Aorta (tissue), 5 donors: ENCODE data around the gene ASAP2. TPM values are rescaled to one million over a fixed set of nuclear protein-coding genes. Genes with fewer than 3 reads are reported as not detected.

Experiments used
- ATAC-seq: fragments of 200-7000 bp; cut with Tn5 transposase; one replicate; pipeline ENCODE4 v1.9.1; 2022; ENCODE audit warnings: moderate library complexity; ENCODE audit not compliant: low FRiP score
- DNase-seq, 2 donors: peaks; one replicate each; pipeline ENCODE4 v3.0.0-alpha.2; 2020
- H3K27ac ChIP-seq, 2 donors: one replicate each; pipeline ENCODE4 v1.5.1; 2013; ENCODE audit warnings: low read length in 2 of 2, mild to moderate bottlenecking in 2 of 2, moderate library complexity in 2 of 2, control low read depth in 1 of 2, inconsistent platforms in 1 of 2, low read depth in 1 of 2
- H3K27me3 ChIP-seq, 2 donors: one replicate each; pipeline ENCODE4 v1.6.1; 2013; ENCODE audit warnings: control low read depth in 1 of 2, low read length in 1 of 2, mild to moderate bottlenecking in 1 of 2, moderate library complexity in 1 of 2; ENCODE audit not compliant: insufficient read depth in 2 of 2, control insufficient read depth in 1 of 2
- H3K36me3 ChIP-seq, 2 donors: one replicate each; pipeline ENCODE4 v1.6.1; 2013; ENCODE audit warnings: control low read depth in 1 of 2, low read length in 1 of 2, mild to moderate bottlenecking in 1 of 2; ENCODE audit not compliant: insufficient read depth in 2 of 2, control insufficient read depth in 1 of 2
- H3K4me1 ChIP-seq, 2 donors: one replicate each; pipeline ENCODE4 v1.6.1; 2013; ENCODE audit warnings: low read length in 2 of 2, control low read depth in 1 of 2, mild to moderate bottlenecking in 1 of 2, moderate library complexity in 1 of 2; ENCODE audit not compliant: insufficient read depth in 2 of 2, control insufficient read depth in 1 of 2
- H3K4me3 ChIP-seq, 2 donors: one replicate each; pipeline ENCODE4 v1.5.1; 2013; ENCODE audit warnings: low read length in 2 of 2, control low read depth in 1 of 2, mild to moderate bottlenecking in 1 of 2
- H3K9me3 ChIP-seq: one replicate; pipeline ENCODE4 v1.6.1; 2013; ENCODE audit warnings: mild to moderate bottlenecking, low read length; ENCODE audit not compliant: control insufficient read depth
- WGBS, 2 donors: extraction: QIAGEN DNeasy Blood & Tissue Kit; methylation state at CpG; one replicate each; pipeline ENCODE4 v1.1.7; 2013; 5-methylcytosine and 5-hydroxymethylcytosine counted together
- intact Hi-C, 2 donors: fragments of 100-400 bp; cut with DNase I; formaldehyde crosslinking; loops; one replicate each; pipeline versions ENCODE4 v1.14.2 to v1.15.0; 2022
- polyA plus RNA-seq, 2 donors: library from polyadenylated mRNA; stranded (reverse); fragments of 200-250 nt; gene quantifications; one replicate each; pipeline ENCODE4 v1.2.3, GENCODE V29; 2013
- total RNA-seq, 2 donors: library from RNA; stranded (reverse); fragmentation: NEBNext Ultra II Directional; extraction: Animal tissue kit (Norgen Biotek cat#: 25700); gene quantifications; one replicate each; pipeline ENCODE4 v1.2.1, GENCODE V29; 2021
- donor health status: healthy with polysubstance abuse.
- donor health status: Bipolar disorder and iron deficiency.
- donor health status: DM: no; HTN: no; CAD: no.
- donor health status: DM: no; HTN: no; CAD: no.
- donor health status: DM: yes; HTN: yes; CAD: no.

Gene ASAP2
- total and polyA plus RNA-seq, 4 donors, result 16.7 to 72.4 (median 48.8) TPM

GRCh38 chr2:9359463-9359862 lies 152.9 kb downstream of the ASAP2 start:
- Histone ChIP-seq H3K27ac (no peak overlapping the region), H3K4me3 (no peak overlapping the region), H3K9me3 (no peaks in the 10 kb centered on the region), H3K27me3 (no peaks in the 10 kb centered on the region), H3K36me3 (peaks cover 2 to 20% of the 10 kb centered on the region in 2 donors), H3K4me1 (no peaks in the 10 kb centered on the region)
- WGBS, 2 donors, result 91 to 96% methylated on average over 4 of the region's 4 CpGs
- intact Hi-C loops, result no loop called here
- DNase-seq (no peak), ATAC-seq (no peak)

GRCh38 chr2:9360110-9360509 lies 153.5 kb downstream of the ASAP2 start:
- ATAC-seq, result no peak
- no peaks in the 10 kb centered on the region for H3K27me3 ChIP-seq
- 94 to 97% methylated on average over 1 of the region's 1 CpG for WGBS, 2 donors

GRCh38 chr2:9360701-9361100 lies 154.1 kb downstream of the ASAP2 start:
- Histone ChIP-seq H3K4me3 (no peak overlapping the region), H3K36me3 (peaks cover 2 to 20% of the 10 kb centered on the region in 2 donors)
- intact Hi-C loops, result no loop called here

More at GRCh38 chr2:9360110-9360509, 153.5 kb downstream of the ASAP2 start:
- Histone ChIP-seq H3K4me3 (no peak overlapping the region), H3K4me1 (no peaks in the 10 kb centered on the region), H3K36me3 (peaks cover 2 to 20% of the 10 kb centered on the region in 2 donors), H3K27ac (no peak overlapping the region), H3K9me3 (no peaks in the 10 kb centered on the region)
- DNase-seq, result no peak
- intact Hi-C loops, result no loop called here

GRCh38 chr2:9364373-9364772 lies 157.8 kb downstream of the ASAP2 start:
- ATAC-seq (no peak), DNase-seq (no peak)
- Histone ChIP-seq H3K27me3 (no peaks in the 10 kb centered on the region), H3K36me3 (peaks cover 0 to 6% of the 10 kb centered on the region in 2 donors), H3K4me1 (no peaks in the 10 kb centered on the region), H3K27ac (no peak overlapping the region), H3K4me3 (no peak overlapping the region), H3K9me3 (no peaks in the 10 kb centered on the region)
- intact Hi-C loops, result no loop called here
- whole genome bisulfite sequencing, 2 donors, result 70 to 74% methylated on average over 4 of the region's 4 CpGs

More at GRCh38 chr2:9360701-9361100, 154.1 kb downstream of the ASAP2 start:
- Histone ChIP-seq H3K27me3 (no peaks in the 10 kb centered on the region), H3K9me3 (no peaks in the 10 kb centered on the region), H3K4me1 (no peaks in the 10 kb centered on the region), H3K27ac (no peak overlapping the region)
- ATAC-seq (no peak), DNase-seq (no peak)
- 60 to 72% methylated on average over 2 of the region's 2 CpGs for WGBS, 2 donors

DNA sequence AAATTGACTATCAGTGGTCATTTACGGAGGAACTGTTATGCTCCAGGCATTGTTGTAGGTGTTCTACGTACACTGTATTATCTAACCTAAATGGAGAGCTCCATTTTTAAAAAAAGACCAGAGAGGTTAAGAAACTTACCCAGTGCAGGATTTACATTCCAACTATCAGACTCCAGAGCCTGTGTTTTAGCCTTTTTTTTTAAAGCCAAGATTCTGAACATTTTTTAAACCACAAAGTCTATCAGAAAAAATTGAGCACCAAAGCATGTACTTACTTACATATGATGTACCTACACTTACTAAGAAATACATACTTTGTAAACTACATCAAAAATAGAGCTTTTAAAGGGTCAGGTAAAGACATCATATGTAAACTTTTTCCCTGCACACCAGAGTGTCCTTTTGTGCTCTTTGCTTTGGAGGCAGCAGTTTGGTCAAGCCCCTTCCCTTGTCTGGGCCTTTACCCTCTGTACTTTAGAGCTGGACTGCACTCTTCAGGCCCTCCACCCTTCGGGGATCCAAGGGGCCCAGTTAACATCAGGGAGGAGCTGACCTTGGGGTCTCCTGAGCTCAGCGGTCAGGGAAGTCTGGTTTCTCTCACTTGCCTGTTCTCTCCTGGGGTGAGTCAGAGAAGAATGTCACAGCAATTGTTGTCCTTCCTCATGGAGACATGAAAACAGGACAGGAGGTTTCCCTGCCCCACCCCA lies 158.3 kb downstream of the ASAP2 start:
- H3K27me3 ChIP-seq, result no peaks in the 10 kb centered on the region
- H3K4me1 ChIP-seq, result no peaks in the 10 kb centered on the region
- no peak overlapping the region for H3K4me3 ChIP-seq
- intact Hi-C loops, result no loop called here
- H3K9me3 ChIP-seq, result no peaks in the 10 kb centered on the region
- WGBS, 2 donors, result 62 to 63% methylated on average over 4 of the region's 4 CpGs
- ATAC-seq (no peak), DNase-seq (no peak)
- H3K36me3 ChIP-seq, result peaks cover 0 to 3% of the 10 kb centered on the region in 2 donors
- H3K27ac ChIP-seq, result no peak overlapping the region

- H3K27me3 ChIP-seq, result no peaks in the 10 kb centered on the region
- H3K27ac ChIP-seq, result no peak overlapping the region
- peak; percentile 16 for ATAC-seq
- WGBS, 2 donors, result 83 to 86% methylated on average over 8 of the region's 8 CpGs
- no peaks in the 10 kb centered on the region for H3K9me3 ChIP-seq
- no peak for DNase-seq
- intact Hi-C loops, result no loop called here
- H3K4me1 ChIP-seq, result no peaks in the 10 kb centered on the region
- no peak overlapping the region for H3K4me3 ChIP-seq
- H3K36me3 ChIP-seq, result peaks cover 0 to 3% of the 10 kb centered on the region in 2 donors
These were observed 158.9 kb downstream of the ASAP2 start for GRCh38 chr2:9365498-9366019.

GRCh38 chr2:9366026-9366425 lies 159.4 kb downstream of the ASAP2 start:
- Histone ChIP-seq H3K9me3 (no peaks in the 10 kb centered on the region), H3K27me3 (no peaks in the 10 kb centered on the region), H3K4me3 (no peak overlapping the region), H3K4me1 (no peaks in the 10 kb centered on the region), H3K27ac (no peak overlapping the region), H3K36me3 (peaks cover 0 to 3% of the 10 kb centered on the region in 2 donors)
- DNase-seq (no peak), ATAC-seq (no peak)
- intact Hi-C loops, result no loop called here
- 78 to 83% methylated on average over 6 of the region's 6 CpGs for WGBS, 2 donors

DNA sequence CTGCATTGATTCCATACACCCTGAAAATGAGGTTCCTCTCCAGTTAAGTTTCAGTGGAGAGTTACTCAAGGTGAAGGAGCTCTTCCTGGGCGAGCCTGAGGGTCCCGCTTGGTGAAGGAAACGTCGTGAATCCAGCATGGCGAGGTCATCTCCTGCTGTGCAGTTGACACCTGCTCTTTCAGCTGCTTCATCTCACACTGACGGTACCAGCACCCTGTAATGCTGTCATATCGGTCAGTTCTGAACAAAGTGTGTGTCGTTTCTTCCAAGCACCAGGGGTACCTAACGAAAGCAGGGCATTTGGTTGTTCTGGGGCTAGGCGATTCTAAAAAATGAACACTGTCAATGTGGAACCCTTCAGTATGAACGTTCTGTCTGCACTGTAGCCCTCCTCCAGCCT lies 164.1 kb downstream of the ASAP2 start:
- H3K27ac ChIP-seq, result no peak overlapping the region
- intact Hi-C loops, result no loop called here
- H3K9me3 ChIP-seq, result no peaks in the 10 kb centered on the region
- H3K27me3 ChIP-seq, result no peaks in the 10 kb centered on the region
- ATAC-seq (no peak), DNase-seq (no peak)
- no peaks in the 10 kb centered on the region for H3K4me1 ChIP-seq
- 82 to 85% methylated on average over 11 of the region's 11 CpGs for WGBS, 2 donors
- no peaks in the 10 kb centered on the region for H3K36me3 ChIP-seq
- H3K4me3 ChIP-seq, result no peak overlapping the region

- ATAC-seq (no peak), DNase-seq (no peak)
- Histone ChIP-seq H3K36me3 (no peaks in the 10 kb centered on the region), H3K27ac (no peak overlapping the region), H3K4me3 (no peak overlapping the region), H3K9me3 (no peaks in the 10 kb centered on the region), H3K4me1 (no peaks in the 10 kb centered on the region), H3K27me3 (no peaks in the 10 kb centered on the region)
- intact Hi-C loops, result no loop called here
- 89 to 94% methylated on average over 17 of the region's 17 CpGs for WGBS, 2 donors
These were observed 166.4 kb downstream of the ASAP2 start for GRCh38 chr2:9373047-9373446.
